ENCODE results near the gene MRAP2.

MRAP2 gene

GRCh38 chr6:84137989-84138575 is 104.5 kb downstream of the MRAP2 start:
- TF ChIP-seq CTCF (IDR thresholded peaks at IDR 0.05; ENCODE audit: extremely low read depth, missing control alignments): no peak
- no peak for DNase-seq (ENCODE audit: low spot score)

GRCh38 chr6:84139311-84139710 is 105.7 kb downstream of the MRAP2 start:
- TF ChIP-seq CTCF (IDR thresholded peaks at IDR 0.05; ENCODE audit: extremely low read depth, missing control alignments): no peak
- no peak for DNase-seq (ENCODE audit: low spot score)

Measured in GM20000 (cell line).